Lung (tissue), 12 donors: ENCODE data around the gene PROS1. TPM values are rescaled to one million over a fixed set of nuclear protein-coding genes. Genes with fewer than 3 reads are reported as not detected.

Source experiments
- ATAC-seq: fragments of 200-7000 bp; cut with Tn5 transposase; one replicate; pipeline ENCODE4 v1.9.1; 2020; ENCODE audit warnings: moderate number of reproducible peaks; ENCODE audit not compliant: insufficient read depth, low FRiP score
- DNase-seq, 3 donors: peaks; one replicate each; pipeline ENCODE4 v3.0.0-alpha.2; 2013 to 2017
- H3K27ac ChIP-seq, 2 donors: one replicate each; pipeline ENCODE4 v1.5.1; 2013; ENCODE audit warnings: mild to moderate bottlenecking in 2 of 2, moderate library complexity in 2 of 2, control low read depth in 1 of 2, inconsistent platforms in 1 of 2, low read depth in 1 of 2, low read length in 1 of 2
- H3K27me3 ChIP-seq, 3 donors: one replicate each; pipeline ENCODE4 v1.5.1; 2013; ENCODE audit warnings: low read length in 2 of 3; ENCODE audit not compliant: control insufficient read depth in 3 of 3, insufficient read depth in 3 of 3
- H3K36me3 ChIP-seq, 4 donors: one replicate each; pipeline ENCODE4 v1.5.1; 2013; ENCODE audit warnings: low read length in 4 of 4, mild to moderate bottlenecking in 1 of 4, moderate library complexity in 1 of 4; ENCODE audit not compliant: control insufficient read depth in 4 of 4, insufficient read depth in 4 of 4
- H3K4me1 ChIP-seq, 5 donors: one replicate each; pipeline ENCODE4 v1.5.1; 2013; ENCODE audit warnings: low read length in 5 of 5, mild to moderate bottlenecking in 2 of 5, moderate library complexity in 1 of 5; ENCODE audit not compliant: control insufficient read depth in 5 of 5, insufficient read depth in 5 of 5
- H3K4me3 ChIP-seq: one replicate; pipeline ENCODE4 v1.5.1; 2013; ENCODE audit warnings: mild to moderate bottlenecking, control low read depth, moderate library complexity
- H3K9ac ChIP-seq, 2 donors: one replicate each; pipeline ENCODE4 v1.5.1; 2013; ENCODE audit warnings: low read length in 2 of 2, control low read depth in 1 of 2; ENCODE audit not compliant: insufficient read depth in 1 of 2
- H3K9me3 ChIP-seq, 4 donors: one replicate each; pipeline ENCODE4 v1.5.1; 2013; ENCODE audit warnings: low read length in 3 of 4, mild to moderate bottlenecking in 1 of 4, moderate library complexity in 1 of 4; ENCODE audit not compliant: control insufficient read depth in 4 of 4, insufficient read depth in 3 of 4
- WGBS, 2 donors: extraction: QIAGEN DNeasy Blood & Tissue Kit; methylation state at CpG; one replicate each; pipeline ENCODE4 v1.1.7; 2013; 5-methylcytosine and 5-hydroxymethylcytosine counted together
- polyA plus RNA-seq, 2 donors: library from polyadenylated mRNA; stranded (reverse); fragments of 200-250 nt; gene quantifications; one replicate each; pipeline ENCODE4 v1.2.1, GENCODE V29; 2013
- total RNA-seq, 2 donors: library from RNA; depleted of rRNA in 1 of 2; stranded (reverse); fragments of >200 nt in 1 of 2; gene quantifications; one replicate each; pipeline ENCODE4 v1.2.1, GENCODE V29; 2014 to 2021
- TF ChIP-seq, protein P1 (sequence below): IDR thresholded peaks from 2 replicates; pipeline ENCODE4 v1.5.1; 2012; ENCODE audit warnings: mild to moderate bottlenecking; ENCODE audit errors: control extremely low read depth, extremely low read depth
- donor health status: control.
- donor health status: control.
- donor health status: Bipolar disorder and iron deficiency.
- donor health status: healthy.
- donor health status: DM: yes; HTN: yes; CAD: no.

Gene PROS1
- total and polyA plus RNA-seq, 4 donors, result 16.2 to 70.3 (median 32.8) TPM

DNA sequence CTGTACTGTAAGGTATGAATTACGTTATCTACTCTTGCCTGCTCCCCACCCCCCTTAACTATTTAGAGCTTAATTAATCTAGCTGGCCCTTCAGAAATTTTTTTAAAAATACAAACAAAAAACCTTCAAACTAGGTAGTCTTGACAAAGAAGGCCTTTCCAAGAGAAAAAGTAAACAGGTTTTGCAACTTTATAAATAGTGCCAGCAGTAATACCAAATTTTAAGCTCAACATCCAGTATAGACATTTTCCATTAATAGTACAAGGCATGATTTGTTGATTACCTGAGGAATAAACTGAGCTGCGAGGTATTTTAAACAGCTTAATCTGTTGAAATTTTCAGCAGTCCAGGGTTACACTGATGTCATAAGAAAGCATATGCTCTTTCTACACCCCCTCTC is 34.6 kb upstream of the PROS1 start:
- no peaks in the 10 kb centered on the region for H3K36me3 ChIP-seq
- H3K4me3 ChIP-seq, result no peak overlapping the region
- 76 to 77% methylated on average over 2 of the region's 2 CpGs for WGBS, 2 donors
- no peak overlapping the region for H3K9ac ChIP-seq
- DNase-seq (no peak), ATAC-seq (no peak)
- TF ChIP-seq, protein P1, sequence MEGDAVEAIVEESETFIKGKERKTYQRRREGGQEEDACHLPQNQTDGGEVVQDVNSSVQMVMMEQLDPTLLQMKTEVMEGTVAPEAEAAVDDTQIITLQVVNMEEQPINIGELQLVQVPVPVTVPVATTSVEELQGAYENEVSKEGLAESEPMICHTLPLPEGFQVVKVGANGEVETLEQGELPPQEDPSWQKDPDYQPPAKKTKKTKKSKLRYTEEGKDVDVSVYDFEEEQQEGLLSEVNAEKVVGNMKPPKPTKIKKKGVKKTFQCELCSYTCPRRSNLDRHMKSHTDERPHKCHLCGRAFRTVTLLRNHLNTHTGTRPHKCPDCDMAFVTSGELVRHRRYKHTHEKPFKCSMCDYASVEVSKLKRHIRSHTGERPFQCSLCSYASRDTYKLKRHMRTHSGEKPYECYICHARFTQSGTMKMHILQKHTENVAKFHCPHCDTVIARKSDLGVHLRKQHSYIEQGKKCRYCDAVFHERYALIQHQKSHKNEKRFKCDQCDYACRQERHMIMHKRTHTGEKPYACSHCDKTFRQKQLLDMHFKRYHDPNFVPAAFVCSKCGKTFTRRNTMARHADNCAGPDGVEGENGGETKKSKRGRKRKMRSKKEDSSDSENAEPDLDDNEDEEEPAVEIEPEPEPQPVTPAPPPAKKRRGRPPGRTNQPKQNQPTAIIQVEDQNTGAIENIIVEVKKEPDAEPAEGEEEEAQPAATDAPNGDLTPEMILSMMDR, result no peak
- peaks cover 0 to 4% (median 0%) of the 10 kb centered on the region in 5 donors for H3K4me1 ChIP-seq
- no peak overlapping the region for H3K27ac ChIP-seq
- no peaks in the 10 kb centered on the region for H3K27me3 ChIP-seq
- H3K9me3 ChIP-seq, result no peaks in the 10 kb centered on the region

DNA sequence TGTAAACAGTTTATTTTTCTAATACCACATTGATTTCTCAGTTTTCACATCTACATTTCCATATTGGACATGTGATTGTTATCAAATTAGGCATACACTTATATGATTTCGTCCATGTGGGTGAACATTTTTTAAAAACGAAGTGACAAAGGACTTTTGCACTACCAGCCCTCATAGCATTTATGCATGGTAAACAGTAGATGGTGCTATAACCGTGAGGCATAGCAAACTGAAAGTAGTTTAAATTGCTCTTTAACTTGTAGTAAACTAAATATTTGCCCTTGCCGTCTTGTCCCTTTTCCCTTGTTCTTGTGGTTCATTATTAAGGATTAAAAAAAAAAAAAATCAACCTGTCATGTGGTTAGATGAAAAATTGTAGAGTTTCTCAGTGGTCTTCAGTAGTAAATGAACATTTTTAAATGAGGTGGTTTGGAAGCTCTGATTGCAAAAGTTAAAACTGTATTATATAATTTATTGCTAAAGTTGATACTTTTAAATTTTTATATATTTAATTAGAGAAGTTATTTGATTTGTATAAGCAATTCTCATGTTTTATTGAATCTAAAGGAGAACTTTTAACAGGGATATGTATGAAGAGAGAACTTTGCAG is 30.7 kb upstream of the PROS1 start:
- ATAC-seq, result peak; percentile 80
- Histone ChIP-seq H3K9me3 (no peaks in the 10 kb centered on the region), H3K27ac (no peak overlapping the region), H3K4me1 (peaks cover 0 to 9% (median 4%) of the 10 kb centered on the region in 5 donors), H3K4me3 (no peak overlapping the region), H3K27me3 (no peaks in the 10 kb centered on the region), H3K9ac (peak overlapping the region in 1 of 2 donors; percentile 79), H3K36me3 (peaks cover 0 to 1% (median 0%) of the 10 kb centered on the region in 4 donors)
- TF ChIP-seq, protein P1, result peak; percentile 64
- peak in 2 of 3 donors; percentile 76 to 84 for DNase-seq
- 3 to 4% methylated on average over 4 of the region's 4 CpGs for WGBS, 2 donors

DNA sequence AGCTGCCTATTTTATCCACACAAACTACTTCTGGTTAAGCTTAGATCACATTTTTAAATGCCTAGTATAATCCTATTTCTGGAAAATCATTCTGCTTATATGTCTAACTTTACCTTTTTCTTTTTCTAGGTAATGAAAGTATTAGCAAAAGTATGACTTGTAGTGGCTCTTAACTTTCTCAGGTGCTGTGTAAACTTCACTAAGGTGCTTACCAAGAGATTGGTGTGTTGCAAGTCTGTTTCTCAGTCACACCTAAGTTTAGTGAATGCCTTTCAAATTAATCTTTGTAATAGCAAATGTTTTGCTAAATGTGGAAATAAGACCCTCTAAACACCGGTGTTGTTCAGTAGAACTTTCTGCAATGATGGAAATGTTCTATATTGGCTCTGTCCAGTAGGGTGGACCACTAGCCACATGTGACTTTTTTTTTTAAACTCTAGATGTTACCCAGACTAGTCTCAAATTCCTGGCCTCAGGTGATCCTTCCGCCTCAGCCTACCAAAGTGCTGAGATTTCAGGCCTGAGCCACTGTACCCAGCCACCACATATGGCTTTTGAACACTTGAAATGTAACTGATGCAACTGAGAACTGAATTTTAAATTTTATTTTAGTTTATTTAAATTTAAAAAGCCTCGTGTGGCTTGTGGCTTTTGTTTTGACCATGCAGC is 28.3 kb upstream of the PROS1 start:
- DNase-seq (peak in 1 of 3 donors; percentile 57), ATAC-seq (peak; percentile 60)
- Histone ChIP-seq H3K9ac (peak overlapping the region in 1 of 2 donors; percentile 16), H3K36me3 (peaks cover 0 to 1% (median 0%) of the 10 kb centered on the region in 4 donors), H3K4me3 (no peak overlapping the region), H3K9me3 (no peaks in the 10 kb centered on the region), H3K27ac (peak overlapping the region in 1 of 2 donors; percentile 47), H3K27me3 (no peaks in the 10 kb centered on the region), H3K4me1 (peaks cover 0 to 9% (median 2%) of the 10 kb centered on the region in 5 donors)
- TF ChIP-seq, protein P1, result no peak
- 71 to 82% methylated on average over 3 of the region's 3 CpGs for WGBS, 2 donors
